ENCODE data around the gene CLEC3B.
"Not testable (repeated sequence)": the region's sequence is repeated elsewhere in the genome, so short reads cannot be mapped to it uniquely, and the experiment has no call there.

The CLEC3B gene

DNA sequence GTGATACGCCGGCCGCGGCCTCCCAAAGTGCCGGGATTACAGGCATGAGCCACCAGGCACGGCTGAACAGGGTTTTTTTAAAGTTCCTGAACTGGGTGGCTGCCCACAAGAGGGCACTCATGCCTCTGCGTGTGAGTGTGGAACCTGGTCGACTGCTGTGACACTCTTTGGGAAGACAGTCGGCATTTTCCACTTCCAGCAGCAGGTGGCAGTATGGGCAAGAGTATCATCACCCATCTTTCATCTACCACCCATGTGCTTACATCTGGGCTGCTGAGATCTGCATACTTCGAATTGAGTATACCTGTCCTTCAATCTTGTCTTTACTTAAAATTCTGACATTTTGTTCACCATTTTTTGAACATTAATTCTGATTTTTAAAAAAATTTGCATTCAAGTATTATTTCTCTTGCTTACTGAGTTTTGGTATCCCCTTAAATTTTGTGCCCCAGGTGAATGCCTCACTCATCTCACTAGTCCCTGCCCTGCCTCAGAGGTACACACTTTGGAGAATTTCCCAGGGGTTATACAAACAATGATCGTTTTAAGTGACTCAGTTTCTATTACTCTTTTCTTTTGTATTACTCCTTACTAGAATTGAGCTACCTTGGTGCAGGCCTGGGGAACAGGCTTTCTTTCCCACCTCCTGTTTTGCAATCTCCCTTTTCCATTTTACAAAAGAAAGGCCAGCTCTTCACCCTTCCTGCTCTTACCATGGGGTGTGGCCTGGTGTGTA lies 11.8 kb downstream of the CLEC3B start:
- DNase-seq, result peak; percentile 93

- peak; percentile 12 for DNase-seq
Measured at GRCh38 chr3:45041666-45042065, 15.6 kb downstream of the CLEC3B start.

GRCh38 chr3:45042162-45042561 lies 16.1 kb downstream of the CLEC3B start:
- no peak for DNase-seq

GRCh38 chr3:45043728-45044299 lies 17.7 kb downstream of the CLEC3B start:
- no peak for DNase-seq

DNA sequence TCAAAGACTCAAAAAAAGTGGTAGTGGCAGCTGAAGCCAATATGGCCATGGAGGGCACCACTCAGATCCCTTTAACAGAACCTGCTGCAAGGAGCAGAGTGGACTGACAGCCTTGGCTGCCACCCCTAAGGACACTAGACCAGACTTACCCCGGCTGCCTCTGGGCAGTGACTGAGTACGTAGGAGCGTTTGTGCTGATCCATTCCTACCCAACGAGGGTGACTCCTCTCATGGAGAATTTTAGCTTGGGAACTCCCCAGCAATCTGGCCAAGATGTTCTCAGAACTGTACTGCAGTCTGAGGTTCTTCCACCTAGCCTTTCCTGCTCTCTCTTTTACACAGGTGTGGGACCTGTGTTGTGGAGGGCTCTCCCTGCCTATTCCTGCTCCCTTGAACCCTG lies 22.1 kb downstream of the CLEC3B start:
- no peak for DNase-seq

- no peak for DNase-seq
Measured at GRCh38 chr3:45049807-45050206, 23.7 kb downstream of the CLEC3B start.

GRCh38 chr3:45051685-45052084 lies 25.6 kb downstream of the CLEC3B start:
- no peak for DNase-seq

DNA sequence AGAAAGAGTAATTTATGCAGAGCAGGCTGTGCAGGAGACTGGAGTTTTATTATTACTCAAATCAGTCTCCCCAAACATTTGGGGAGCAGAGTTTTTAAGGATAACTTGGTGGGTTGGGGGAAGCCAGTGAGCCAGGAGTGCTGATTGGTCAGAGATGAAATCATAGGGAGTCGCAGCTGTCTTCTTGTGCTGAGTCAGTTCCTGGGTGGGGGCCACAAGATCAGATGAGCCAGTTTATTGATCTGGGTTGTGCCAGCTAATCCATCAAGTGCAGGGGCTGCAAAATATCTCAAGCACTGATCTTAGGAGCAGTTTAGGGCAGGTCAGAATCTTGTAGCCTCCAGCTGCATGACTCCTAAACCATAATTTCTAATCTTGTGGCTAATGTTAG lies 27.7 kb downstream of the CLEC3B start:
- DNase-seq, result not testable (repeated sequence)

- no peak for DNase-seq
Measured at GRCh38 chr3:45054196-45054857, 28.2 kb downstream of the CLEC3B start.

DNA sequence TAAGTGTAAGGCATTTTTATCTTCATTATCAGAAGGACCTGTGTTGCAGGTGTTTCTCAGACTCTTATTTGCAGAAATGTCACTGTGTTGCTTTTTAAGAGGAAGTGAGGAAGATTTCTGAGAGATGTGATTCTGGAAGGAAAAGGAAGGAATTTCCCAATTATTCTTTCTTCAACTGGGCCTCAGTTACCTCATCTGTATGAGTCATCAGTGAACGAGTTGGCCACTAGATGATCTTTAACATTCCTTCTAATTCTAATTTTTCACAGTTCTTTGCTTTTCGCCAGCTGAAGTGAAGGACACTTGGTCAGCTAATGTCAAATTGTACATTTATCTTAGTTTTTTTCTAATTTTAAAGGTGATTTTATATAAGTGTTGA lies 28.9 kb downstream of the CLEC3B start:
- no peak for DNase-seq

- no peak for DNase-seq
Measured at GRCh38 chr3:45055411-45056143, 29.5 kb downstream of the CLEC3B start.

GRCh38 chr3:45056608-45057301 lies 30.7 kb downstream of the CLEC3B start:
- DNase-seq, result no peak

DNA sequence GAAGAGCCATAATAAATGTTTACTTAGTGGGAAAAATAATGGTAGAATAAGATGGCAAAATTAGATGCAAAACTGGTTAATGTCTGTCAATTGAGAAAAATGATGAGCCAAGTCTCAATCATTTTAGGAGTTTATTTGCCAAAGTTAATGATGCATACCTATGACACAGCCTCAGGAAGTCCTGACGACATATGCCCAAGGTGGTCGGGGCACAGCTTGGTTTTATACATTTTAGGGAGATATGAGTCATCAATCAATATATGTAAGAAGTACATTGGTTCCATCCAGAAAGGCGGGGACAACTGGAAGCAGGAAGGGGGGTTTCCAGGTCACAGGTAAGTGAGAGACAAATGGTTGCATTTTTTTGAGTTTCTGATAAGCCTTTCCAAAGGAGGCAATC lies 31.5 kb downstream of the CLEC3B start:
- DNase-seq, result no peak

DNA sequence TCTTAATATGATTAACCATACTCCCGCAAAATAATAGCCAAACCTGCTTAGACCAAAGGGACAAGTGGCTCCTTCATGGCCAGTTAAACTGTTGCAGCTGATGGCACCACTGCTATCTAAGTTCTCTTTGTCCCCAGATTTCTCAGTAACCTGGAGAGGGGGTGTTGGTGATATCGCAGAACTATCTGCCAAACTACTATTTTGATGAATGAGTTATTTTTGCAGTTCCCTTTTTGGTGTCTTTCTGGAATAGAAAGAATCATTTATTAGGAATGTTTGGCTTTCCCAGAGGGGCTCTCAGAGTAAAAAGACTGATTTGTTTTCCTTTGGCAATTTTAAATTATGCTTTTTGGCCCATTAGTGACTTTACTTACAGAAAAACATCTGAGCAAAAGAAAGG lies 33.0 kb downstream of the CLEC3B start:
- DNase-seq, result no peak

- DNase-seq, result no peak
Measured at GRCh38 chr3:45060165-45060892, 34.2 kb downstream of the CLEC3B start.

DNA sequence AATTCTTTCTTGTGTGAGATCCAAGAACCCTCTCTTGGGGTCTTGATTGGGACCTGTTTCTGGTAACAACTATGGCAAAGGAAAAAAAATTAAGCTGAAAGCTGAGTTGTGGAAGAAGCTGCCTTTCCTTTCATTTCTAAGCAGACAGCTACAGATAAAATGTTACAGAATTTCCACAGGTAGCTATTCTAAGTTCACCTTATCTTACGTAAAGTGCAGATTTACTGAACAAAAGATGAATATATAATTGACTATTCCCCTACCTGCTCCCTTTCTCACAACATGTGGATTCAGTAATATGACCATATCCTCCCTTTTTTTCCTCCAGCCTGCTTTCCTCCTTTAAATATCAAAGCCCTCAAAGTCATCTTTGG lies 36.6 kb downstream of the CLEC3B start:
- no peak for DNase-seq

DNA sequence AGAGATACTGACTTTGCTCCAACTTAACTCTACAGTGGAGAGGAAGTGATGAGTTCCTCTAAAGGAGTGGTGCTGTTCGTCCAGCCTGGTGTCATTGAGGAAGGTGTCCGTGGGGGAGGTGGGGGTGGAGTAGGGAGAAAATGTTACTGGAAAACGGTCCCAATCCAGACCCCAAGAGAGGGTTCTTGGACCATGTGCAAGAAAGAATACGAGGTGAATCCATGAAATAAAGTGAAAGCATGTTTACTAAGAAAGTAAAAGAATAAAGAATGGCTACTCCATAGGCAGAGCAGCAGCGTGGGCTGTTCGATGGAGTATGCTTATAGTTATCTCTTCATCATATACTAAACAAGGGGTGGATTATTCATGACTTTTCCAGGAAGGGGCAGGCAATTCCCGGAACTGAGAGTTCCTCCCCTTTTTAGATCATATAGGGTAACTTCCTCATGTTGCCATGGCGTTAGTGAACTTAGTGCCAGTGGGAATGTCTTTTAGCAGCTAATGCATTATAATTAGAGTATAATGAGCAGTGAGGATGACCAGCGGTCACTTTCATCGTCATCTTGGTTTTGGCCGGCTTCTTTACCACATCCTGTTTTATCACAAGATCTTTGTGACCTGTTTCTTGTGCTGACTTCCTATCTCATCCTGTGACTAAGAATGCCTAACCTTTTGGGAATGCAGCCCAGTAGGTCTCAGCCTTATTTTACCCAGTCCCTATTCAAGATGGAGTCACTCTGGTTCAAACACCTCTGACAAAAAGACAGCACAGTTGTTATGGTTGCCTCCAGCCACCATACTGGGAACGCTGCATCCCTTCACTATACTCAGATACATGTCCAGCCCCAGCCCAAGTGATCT lies 38.6 kb downstream of the CLEC3B start:
- no peak for DNase-seq

GRCh38 chr3:45065373-45065720 lies 39.2 kb downstream of the CLEC3B start:
- no peak for DNase-seq

DNA sequence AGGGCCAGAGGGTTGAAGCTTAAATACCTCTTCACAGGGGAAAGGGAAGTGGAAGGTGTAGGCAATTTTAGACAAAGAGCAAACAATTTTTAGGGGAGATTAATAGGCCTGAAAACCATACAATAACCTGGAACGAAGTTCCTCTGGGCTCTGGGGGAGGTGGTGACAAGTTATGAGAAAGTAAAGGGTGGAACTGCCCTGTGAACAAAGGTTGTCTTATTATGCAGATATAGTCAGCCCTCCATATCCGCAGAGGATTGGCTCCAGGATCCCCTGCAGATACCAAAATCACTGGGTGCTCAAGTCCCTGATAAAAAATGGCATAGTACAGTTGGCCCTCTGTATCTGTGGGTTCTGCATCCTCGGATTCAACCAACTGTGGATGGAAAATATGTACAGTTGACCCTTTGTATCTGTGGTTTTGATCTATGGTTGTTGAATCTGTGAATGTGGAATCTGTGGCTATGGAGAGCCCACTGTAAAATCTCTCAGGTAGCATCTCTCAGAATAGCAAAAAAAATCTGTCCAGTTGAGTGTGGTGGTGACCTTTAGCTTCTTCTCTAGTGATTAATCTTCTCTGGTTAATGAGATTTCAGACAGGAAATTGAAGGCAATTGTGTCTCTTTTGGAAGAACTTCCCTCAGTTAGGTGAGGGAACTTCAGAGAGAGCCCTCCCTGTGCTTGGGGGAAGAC lies 40.2 kb downstream of the CLEC3B start:
- no peak for DNase-seq

DNA sequence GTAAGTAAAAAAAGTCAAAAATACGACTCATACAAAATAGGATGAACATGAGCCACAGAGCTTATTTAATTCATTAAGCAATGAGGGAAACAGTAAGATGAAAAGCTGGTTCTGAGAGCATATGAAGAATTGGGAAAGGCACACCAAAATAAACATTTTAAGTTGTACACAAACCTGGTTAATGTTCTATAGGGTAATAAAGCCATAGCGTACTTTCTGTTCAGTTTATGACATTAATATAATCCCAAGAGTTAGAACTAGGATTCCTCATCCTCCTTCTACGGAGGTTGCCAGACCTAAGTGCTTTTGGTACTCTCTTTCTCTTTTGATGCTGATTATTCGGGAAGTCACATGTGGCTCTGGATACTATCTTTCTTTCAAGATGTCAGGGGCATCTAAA lies 41.4 kb downstream of the CLEC3B start:
- DNase-seq, result no peak

- DNase-seq, result no peak
Measured at GRCh38 chr3:45067941-45068340, 41.8 kb downstream of the CLEC3B start.
